GM23338 (cell line): ENCODE results near the gene MEIS3.

Experiments
- CREB1 ChIP-seq: fragments of 250-450 bp; sonication (Bioruptor Pico); IDR thresholded peaks from 2 replicates; pipeline ENCODE4 v1.5.0; 2020; ENCODE audit warnings: low read depth, mild to moderate bottlenecking, moderate library complexity
- EZH2 ChIP-seq: fragments of 200-600 bp; sonication (generic); IDR thresholded peaks from one replicate; pipeline ENCODE4 v1.8.0; 2017; ENCODE audit warnings: antibody characterized with exemption, mild to moderate bottlenecking, low read depth; ENCODE audit not compliant: unreplicated experiment
- EZH2phosphoT487 ChIP-seq: fragments of 200-600 bp; sonication (generic); IDR thresholded peaks from one replicate; pipeline ENCODE4 v1.8.1; 2018; ENCODE audit warnings: antibody characterized with exemption; ENCODE audit not compliant: unreplicated experiment
- POLR2AphosphoS5 ChIP-seq: IDR thresholded peaks from 2 replicates; pipeline ENCODE4 v1.6.1; 2016; ENCODE audit warnings: antibody characterized with exemption, low read depth
- REST ChIP-seq: IDR thresholded peaks from one replicate; pipeline ENCODE4 v1.6.1; 2018; ENCODE audit warnings: antibody characterized with exemption; ENCODE audit not compliant: unreplicated experiment
- STAT1 ChIP-seq: IDR thresholded peaks from one replicate; pipeline ENCODE4 v1.6.1; 2016; ENCODE audit warnings: antibody characterized with exemption; ENCODE audit not compliant: unreplicated experiment
- ZNF331 ChIP-seq: fragments of 250-450 bp; sonication (Bioruptor Pico); IDR thresholded peaks from 2 replicates; pipeline ENCODE4 v1.5.0; 2020; ENCODE audit warnings: low read depth, mild to moderate bottlenecking, moderate library complexity
- TF ChIP-seq, protein P1 (sequence below), 2 experiments: fragments of 200-600 bp in 1 of 2; sonication (generic) in 1 of 2; conservative IDR thresholded peaks; 2 replicates each; pipeline versions ENCODE4 v1.5.1 to v1.6.1; 2016 to 2017; ENCODE audit warnings: antibody characterized with exemption in 2 of 2, low read depth in 2 of 2, mild to moderate bottlenecking in 2 of 2, moderate library complexity in 1 of 2
- TF ChIP-seq, protein P2 (sequence below): IDR thresholded peaks from 2 replicates; pipeline ENCODE4 v1.6.1; 2016; ENCODE audit warnings: antibody characterized with exemption

DNA sequence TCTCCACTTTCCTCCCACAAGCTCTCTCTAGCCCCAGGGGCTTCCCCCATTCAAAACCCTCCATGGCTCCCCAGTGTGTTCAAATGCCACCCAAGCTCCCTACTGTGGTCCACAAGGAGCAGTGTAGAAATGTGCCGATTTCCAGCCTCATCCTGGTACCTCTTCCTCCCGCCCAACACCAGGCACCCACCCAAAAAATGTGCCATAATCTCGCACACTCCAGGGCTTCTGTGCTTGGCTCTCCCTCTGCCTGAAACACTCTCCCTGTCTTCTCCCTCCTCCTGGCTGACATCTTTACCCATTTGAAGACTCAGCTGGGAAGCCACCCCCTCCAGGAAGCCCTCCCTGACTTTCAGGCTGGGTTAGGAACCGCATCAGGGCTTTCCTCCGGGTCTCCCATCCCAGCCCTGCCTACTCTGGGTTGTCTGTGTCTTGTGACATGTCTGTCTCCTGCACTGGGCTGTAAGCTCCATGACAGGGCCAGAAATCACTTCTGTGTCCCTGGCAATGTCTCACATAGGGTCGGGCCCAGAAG lies 16.6 kb upstream of the MEIS3 start:
- TF ChIP-seq, protein P1, sequence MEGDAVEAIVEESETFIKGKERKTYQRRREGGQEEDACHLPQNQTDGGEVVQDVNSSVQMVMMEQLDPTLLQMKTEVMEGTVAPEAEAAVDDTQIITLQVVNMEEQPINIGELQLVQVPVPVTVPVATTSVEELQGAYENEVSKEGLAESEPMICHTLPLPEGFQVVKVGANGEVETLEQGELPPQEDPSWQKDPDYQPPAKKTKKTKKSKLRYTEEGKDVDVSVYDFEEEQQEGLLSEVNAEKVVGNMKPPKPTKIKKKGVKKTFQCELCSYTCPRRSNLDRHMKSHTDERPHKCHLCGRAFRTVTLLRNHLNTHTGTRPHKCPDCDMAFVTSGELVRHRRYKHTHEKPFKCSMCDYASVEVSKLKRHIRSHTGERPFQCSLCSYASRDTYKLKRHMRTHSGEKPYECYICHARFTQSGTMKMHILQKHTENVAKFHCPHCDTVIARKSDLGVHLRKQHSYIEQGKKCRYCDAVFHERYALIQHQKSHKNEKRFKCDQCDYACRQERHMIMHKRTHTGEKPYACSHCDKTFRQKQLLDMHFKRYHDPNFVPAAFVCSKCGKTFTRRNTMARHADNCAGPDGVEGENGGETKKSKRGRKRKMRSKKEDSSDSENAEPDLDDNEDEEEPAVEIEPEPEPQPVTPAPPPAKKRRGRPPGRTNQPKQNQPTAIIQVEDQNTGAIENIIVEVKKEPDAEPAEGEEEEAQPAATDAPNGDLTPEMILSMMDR (conservative IDR thresholded peaks at IDR 0.05; ENCODE audit: low read depth in 2 of 2), result no peak
- TF ChIP-seq EZH2 (no peak), ZNF331 (CRISPR knock-in tag) (no peak), EZH2phosphoT487 (no peak), REST (no peak), POLR2AphosphoS5 (no peak), CREB1 (CRISPR knock-in tag) (no peak), STAT1 (no peak)
- TF ChIP-seq, protein P2, sequence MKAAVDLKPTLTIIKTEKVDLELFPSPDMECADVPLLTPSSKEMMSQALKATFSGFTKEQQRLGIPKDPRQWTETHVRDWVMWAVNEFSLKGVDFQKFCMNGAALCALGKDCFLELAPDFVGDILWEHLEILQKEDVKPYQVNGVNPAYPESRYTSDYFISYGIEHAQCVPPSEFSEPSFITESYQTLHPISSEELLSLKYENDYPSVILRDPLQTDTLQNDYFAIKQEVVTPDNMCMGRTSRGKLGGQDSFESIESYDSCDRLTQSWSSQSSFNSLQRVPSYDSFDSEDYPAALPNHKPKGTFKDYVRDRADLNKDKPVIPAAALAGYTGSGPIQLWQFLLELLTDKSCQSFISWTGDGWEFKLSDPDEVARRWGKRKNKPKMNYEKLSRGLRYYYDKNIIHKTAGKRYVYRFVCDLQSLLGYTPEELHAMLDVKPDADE, result no peak
